HG03103 (cell line): ENCODE measurements around the gene NALCN.

Experiments used
- ATAC-seq: cut with Tn5 transposase; IDR thresholded peaks from one replicate; pipeline ENCODE4 v1.9.1; 2021; ENCODE audit warnings: low read depth; ENCODE audit not compliant: unreplicated experiment

The NALCN gene

DNA sequence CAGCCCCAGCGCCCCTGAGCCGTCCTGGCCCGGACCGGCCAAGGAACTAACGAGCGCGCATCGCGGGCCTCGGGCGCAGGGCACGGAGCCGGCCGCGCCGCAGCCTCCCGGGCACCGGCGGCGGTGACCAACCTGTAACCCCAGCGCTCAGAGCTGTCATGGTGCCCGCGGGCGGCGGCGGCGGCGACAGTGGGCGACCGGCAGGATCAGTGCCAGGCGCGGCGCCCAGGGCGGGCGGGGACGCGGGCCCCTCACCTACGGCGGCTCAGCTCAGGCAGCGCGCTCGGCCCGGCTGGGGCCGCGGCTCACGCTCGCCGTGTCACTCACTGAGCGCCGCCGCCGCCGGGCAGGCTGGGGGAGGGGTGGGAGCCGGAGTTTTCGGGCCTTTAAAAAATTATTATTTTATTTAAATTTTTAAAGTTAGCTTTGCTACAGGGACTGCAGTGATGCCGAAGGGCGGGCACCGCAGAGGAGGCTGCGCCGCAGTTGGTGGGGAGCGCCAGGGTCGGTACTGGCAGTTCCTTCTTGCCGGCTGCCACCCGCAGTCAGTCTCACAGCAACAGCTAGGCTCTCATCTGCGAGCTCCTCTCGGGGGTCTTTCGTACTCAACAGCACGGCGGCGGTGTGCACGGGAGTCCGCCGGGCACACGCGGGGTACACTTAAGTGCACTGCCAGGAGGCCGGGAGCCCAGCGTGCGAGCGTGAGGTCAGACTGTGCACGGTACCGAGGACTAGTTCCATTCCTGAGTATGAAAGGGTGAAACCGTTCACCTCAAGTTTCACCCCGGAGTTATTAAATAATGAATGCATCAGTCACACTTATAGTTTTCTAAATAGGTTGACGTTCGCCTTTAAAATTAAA lies at the start of gene NALCN:
NALCN (minus strand) TSS at position 328 of the 862 bp plus-strand sequence. CDS start 17,382 bp downstream, outside the sequence.
- ATAC-seq, result no peak

DNA sequence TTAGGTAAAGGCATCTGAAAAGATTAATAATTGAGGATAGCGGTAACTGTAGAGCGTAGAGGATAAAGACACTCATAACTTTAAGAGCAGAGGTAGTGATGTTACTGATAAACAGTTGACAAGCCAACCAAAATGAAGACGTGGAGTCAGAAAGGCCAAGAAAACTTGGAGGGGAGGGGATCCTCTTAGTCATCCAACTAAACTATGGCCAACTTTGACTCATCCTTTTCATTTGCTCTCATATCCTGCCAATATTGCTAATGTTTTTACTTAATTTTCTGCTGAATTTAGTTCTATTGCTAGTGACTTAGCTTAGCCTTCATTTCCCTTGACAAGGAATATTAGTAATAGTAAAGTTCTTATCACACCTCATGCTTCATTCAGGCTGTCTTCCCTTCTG lies 49.6 kb upstream of the NALCN start:
- no peak for ATAC-seq

DNA sequence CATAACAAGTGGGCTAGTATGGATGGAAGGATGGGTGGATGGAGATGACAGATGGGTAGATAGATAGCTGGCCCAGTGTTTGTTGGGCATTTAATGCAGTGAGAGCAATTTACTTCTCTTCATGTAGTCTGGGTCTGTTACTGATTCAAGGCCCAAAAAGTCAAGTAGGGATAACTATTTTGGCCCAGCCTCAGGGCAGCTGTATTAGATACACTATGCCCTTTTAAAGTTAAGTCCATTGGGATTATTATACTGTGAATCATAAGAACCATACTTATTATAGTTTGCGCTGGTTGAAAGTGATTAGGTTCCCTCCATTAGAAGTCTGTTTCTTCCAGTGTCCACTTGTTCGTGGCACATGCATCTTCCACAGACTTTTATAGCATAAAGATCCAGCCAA lies 40.9 kb upstream of the NALCN start:
- ATAC-seq, result no peak

DNA sequence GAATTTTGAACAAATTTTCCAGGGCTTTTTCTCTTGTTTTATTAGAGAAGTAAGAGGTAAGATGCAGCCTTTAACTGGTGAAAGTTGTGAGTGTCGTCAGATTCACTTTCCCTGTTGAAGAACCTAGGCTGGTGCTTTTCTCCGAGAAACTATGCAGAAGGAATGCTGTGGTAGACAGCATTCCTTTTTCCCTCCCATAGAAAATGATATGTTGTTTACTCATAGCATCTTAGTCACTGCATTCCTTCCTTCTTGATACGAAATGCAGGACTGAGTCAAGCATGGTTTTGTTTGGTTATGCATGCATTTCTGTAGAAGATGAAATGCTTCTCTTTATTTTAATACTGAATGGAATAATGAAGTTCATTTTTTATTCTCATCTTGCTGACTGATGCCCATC lies 39.6 kb upstream of the NALCN start:
- ATAC-seq, result no peak

DNA sequence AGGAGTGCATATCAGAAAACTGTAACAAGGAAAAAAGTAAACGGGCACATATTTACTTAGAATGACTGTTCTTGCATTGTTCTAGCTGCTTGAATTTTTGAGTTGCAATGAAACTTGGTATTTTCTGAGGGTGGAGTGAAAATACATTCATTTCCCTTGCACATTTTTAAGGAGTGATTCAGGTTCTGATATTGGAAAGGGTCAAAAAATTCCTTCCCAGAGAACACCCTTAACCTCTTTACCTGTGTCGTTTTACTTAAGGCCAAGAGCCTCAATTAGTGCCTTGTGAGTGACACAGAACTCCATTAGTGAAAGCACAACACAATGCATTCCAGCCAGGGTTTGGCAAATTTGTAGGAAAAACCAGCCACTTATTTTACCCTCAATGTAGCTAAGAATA lies 38.5 kb upstream of the NALCN start:
- ATAC-seq, result no peak

DNA sequence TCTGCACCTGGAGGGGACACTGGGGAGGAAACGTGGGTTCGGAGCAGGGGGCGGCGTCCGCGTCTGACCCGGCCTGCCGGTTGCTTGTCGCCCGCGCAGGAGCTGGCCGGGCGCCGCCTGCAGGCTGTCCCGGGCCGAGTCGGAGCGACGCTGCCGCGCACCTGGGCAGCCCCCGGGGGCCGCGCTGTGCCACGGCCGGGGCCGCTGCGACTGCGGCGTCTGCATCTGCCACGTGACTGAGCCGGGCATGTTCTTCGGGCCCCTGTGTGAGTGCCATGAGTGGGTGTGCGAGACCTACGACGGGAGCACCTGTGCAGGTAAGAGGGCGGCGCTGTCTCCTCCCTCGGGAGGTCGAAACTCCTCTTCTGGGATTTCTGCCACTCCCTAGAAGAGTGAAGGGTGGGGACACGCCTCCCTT lies 37.5 kb upstream of the NALCN start:
- no peak for ATAC-seq

DNA sequence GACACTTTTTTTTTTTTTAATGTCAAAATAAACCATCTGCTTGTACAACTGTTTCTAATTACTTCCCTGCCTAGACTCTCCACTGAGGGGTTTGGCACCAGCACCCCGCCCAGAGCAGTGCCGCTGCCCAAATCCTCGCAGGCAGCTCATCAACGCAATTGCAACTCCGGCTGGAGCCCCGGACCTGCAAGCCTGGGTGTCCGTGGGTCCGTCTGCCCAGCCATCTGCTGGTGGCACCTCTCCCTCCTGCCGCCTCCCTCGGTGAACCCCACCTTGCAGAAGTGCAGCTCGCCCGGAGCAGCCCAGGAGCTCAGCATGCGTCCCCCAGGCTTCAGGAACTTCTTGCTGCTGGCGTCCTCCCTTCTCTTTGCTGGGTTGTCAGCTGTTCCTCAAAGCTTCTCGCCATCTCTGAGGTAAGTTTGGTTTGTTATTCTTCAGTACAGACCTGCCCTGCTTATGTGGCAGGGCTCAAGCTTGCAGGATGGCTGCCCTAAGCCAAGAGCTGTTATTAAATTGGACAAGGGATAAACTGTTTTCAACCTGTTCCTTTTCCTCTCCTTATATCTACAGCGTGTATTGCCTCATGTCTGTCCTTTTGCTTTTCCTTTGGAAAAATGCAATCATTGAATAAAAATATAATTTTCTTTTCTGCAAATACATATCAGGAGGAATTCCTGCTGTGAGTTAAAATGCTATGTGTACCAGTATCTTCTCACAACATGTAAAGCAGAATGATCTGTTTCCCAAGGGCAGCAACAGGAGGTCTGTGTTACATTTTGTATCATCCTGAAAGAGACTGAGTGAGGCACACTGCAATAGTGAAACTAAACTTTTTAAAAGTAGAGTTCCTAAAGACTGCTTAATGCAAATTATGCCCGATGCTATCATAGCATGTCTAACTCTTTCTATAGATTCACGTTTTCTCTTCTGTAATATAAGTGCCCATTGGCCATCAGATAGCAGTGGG lies 36.5 kb upstream of the NALCN start, which contains the start of gene ITGBL1:
ITGBL1 (plus strand) TSS at position 157 of the 967 bp plus-strand sequence; CDS start at position 316, 159 bp downstream.
- peak; percentile 86 for ATAC-seq

DNA sequence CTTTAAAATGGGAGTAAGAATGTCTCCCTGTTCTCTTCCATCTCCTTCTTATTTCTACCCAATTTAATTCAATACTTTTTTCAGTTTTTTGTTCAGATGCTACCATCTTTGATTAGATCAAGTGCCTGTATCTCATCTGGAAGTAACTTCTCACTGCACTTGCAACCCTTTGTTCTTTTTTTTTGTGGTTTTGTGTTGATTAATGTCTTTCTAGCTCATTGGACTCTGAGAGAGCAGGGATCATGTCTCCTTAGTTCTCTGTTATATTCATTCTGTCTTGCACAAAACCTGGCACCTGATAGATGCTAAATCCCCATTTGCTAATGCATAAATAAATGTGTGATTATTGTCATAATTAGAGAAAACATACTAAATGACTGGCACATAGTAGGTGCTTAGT lies 35.3 kb upstream of the NALCN start:
- ATAC-seq, result no peak

DNA sequence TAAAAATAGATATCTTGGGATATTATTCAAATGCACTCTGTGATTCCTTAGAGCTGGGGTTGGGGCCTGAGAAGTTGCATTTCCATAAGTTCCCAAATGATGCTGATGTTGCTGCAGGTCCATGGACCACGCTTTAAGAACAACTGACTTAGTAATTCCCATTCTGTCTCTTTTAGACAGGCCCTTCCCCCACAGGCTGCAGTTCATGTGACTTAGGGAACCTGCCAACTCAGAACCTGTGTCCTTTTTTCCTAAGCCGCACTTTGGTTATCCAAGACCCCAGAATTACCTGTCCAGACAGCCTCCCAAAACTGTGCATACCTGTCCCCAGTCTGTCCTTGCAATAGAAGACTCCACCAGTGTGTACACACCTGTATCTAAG lies 34.4 kb upstream of the NALCN start:
- no peak for ATAC-seq

DNA sequence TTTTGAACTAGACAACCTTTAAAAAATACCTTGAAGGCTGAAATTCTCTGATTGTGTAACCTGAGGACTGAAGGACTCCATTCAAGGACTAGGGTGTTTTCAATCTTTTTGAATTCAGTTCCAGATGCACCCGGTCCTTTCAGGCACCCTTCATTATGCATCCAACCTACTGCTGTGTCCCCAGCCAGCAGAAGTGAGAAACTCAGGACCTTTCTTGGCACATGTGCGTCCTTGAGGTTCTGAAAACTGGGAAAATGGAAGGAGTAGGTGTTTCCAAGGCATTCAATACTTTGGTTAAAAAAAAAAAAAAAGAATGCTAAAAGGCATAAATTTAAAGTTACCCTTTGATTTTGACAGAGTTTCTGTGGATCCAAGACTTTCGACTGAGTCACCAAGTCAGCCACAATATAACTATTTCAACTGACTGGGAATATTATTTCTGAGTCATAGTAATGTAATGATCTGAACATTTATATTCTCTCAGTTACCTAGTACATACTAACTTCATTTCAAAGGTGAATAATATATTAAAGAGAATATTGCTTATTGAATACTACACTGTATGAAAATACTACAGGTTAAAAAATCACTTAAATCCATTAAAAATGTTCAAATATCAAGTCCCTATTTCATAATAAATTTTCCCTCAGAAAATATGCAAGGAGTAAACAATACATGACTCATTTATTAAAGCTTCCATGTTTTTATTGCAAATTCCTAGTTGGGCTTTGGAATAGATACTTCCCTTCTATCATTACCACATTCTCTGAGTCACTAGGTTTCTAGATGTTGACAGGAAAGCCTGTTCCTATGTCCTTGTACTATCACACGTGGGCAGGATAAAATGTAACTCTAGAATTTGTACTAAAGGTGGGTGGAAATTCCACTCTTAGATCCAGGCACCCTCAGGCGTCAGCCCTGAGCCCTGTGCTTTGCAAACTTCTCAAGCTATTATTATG lies 33.8 kb upstream of the NALCN start:
- ATAC-seq, result no peak

DNA sequence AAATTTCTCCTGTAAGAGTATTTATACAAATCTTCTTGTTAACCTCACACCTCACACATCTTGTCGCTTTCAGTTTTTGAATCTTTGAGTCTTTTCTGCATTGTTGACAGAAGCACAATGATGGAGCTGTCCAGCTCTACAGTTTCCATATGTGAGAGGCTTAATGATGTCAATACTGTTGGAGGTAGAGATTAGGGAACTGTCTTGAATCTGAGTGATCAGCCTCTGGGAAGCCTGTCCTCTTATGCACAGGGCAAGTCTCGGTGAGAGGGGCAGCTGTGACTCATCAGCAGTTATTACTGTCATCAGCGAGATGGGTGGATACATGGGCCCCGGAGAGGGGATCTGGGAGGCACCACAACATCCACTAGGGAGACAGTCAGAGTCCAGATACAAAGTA lies 31.5 kb upstream of the NALCN start:
- ATAC-seq, result no peak

DNA sequence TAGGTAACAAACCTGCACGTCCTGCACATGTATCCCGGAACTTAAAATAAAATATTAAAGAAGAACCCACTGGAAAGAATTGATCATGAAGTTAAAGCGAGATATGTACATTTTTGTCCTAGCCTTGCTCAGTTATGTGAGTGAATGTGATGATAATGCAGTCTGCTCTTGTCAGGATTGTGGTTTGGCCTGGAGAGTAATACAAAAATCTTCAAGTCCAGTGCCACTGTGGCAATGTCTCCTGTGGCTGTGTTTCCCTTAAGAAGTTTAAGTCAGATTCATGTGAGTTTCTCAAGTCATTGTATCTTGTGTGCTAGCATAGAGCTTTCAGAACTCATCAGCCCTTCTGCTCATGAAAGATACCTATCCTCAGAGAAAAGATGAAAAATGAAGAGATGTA lies 18.2 kb upstream of the NALCN start:
- ATAC-seq, result no peak

DNA sequence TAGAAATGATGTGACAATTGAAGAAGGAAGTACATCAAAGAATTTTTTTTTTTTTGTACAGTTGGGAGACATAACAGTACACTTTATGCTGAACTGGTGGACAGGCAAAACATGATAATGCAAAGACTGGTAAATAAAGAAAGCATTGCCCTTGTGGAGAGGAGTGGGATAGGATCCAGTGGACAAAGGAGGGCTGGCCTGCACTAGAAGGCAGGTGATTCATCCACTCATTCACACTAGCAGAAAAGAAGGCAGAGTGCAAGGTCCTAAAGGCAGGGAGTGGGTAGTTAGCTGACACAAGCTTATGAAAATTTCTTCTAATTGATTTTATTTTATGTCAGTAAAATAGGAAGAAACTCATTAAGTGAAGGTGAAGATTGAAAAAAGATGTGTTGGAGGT lies 17.6 kb upstream of the NALCN start:
- no peak for ATAC-seq

DNA sequence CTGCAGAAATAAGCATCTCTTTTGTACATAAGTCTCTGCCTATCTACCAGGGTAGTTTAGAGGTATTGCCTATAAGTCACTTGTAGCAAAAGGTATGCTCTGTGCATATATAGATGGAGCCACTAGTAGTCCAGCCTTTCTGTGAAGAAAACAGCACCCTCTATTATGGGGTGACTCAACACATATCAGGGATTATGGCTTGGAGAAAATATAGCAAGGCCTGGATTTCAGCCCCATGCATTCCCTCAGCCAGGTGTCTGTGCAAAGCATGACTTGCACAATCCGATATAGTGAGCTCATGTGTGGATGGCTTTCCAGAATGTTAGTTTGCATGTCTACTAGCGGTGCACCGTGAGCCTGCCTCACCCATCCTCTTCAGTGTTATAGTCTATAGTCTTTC lies 13.4 kb upstream of the NALCN start:
- no peak for ATAC-seq

DNA sequence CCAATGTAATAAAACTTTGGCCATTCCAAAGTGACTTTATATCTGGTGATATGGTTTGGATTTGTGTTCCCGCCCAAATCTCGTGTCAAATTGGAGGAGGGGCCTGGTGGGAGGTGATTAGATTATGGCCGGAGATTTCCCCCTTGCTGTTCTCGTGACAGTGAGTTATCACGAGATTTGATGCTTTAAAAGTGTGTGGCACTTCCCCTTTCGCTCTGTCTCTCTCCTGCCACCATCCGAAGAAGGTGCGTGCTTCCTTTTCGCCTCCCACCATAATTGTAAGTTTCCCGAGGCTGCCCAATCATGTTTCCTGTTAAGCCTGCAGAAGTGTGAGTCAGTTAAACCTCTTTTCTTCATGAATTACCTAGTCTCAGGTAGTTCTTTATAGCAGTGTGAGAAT lies 9.3 kb upstream of the NALCN start:
- no peak for ATAC-seq

DNA sequence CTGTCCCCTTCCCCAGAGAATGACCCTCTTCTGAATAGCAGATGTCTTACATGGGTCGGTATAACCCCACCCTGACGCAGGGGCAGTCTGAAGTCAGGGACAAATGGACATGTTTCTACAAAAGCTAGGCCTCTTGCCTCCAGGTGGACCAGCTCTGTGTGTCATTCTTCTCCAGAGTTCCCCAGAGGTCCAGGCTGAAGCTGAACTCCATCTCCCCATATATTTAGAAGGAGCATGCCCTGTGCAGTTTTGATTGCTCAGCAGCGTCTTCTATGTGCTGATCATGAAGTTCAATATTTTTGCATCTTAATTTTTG lies 8.8 kb upstream of the NALCN start:
- ATAC-seq, result no peak

DNA sequence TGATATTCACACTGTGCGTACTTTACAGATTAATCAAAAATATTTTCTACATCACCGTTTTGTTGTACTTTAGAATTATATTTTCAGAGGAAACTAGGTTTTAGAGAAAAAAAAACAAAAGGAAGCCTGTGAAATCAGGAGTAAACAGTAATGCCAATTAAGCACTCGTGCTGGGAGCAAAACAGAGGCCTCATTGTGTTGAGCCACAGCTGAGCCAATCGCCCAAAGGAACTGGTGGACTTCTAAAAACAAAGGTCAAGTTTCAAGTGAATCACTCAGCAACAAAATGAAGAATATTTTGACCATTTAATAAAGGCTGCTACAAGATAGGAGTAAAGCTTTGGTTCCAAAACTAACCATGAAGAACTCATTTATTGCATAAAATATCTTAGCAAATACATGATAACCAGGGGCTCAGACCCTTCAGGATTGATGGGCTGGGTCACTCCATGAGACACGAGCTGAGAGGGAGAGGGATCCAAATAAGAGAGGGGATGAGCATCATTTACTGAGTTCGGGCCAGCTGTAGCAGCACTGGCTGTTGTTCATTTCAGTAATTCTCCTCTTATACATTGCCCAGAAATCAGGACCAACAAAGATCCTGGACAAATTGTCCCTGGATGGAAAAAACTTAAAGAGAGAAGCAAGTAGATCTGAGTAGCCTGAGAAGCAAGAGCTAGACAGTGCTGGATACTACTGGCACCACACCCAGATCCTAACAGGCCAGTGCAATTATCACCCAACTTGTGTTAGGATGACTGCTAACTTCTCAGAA lies 8.3 kb upstream of the NALCN start:
- ATAC-seq, result no peak

DNA sequence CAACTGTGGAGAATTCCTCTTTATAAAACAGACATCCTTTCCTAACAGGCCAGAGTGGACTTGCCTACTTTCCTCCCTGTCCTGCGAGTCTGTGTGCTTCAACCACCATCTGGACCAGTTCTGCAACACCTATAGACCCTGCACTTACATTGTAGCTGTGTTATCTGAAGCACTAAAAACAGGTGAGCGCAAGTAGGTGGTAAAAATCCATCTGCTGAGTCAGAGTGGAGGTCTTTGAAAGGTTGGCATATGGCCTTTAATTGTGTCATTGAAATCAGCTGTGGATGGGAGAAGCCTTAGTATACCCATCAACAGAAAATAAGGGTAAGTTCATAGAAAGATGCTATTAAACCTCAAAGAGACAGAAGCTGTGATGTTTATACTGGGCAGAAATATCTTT lies 7.6 kb upstream of the NALCN start:
- no peak for ATAC-seq

DNA sequence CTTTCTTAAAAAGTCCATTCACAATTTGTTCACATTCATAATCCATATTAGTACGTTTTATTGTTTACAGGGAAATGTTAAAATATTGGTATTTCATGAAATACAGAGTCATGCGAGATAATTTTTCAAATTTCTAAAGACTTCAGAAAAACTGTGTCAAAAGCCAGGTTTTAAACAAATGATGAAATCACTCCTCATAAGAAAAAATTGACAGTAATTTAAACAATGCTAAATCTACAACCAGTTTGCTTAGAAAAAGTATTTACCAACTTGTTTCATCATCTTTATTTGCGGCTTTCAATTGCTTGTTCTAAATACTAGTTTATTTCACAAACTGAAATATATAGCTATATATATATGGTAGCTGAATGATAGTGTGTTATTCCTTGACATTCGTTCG lies 1.2 kb upstream of the NALCN start:
- ATAC-seq, result no peak

DNA sequence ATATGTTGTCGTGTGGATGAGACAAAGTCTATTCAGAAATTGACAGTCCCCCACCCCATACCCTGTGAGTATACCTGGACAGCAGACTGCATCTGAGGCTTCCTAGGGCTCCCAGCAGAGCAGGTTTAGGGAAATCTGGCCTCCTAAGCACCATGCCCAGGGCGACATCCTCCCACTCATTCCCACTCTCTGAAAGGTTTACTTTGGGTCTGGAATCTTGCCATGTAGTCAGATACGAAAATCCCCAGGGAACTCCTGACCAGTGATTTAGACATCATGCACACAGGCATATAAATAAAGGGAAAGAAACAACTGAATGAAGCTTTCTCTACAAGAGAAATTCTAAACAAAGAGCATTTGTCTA lies 717 bp upstream of the NALCN start:
- no peak for ATAC-seq
